ENCODE measurements around the gene RAD18.

GRCh38 chr3:9012521-9012920 lies 49.2 kb upstream of the RAD18 start:
- no peak for TF ChIP-seq POLR2AphosphoS5 (IDR thresholded peaks at IDR 0.05)
- no peak for TF ChIP-seq POLR2A (IDR thresholded peaks at IDR 0.05)
- TF ChIP-seq CTCF (IDR thresholded peaks at IDR 0.05) = no peak

Measured in sigmoid colon (tissue), 4 donors.